Measurements from ENCODE around the gene ATG7. TPM values are rescaled to one million over a fixed set of nuclear protein-coding genes. Genes with fewer than 3 reads are reported as not detected.

Gene ATG7
- total RNA-seq, 2 experiments from 2014 or later, result 30.5 to 33.6 TPM

GRCh38 chr3:11601446-11602238 lies 329.4 kb downstream of the ATG7 start:
- intact Hi-C loops (cut with micrococcal nuclease), result no loop called here
- no peak for DNase-seq
- Mint-ChIP-seq H3K27me3 (no peaks in the 10 kb centered on the region), H3K36me3 (peaks cover 32% of the 10 kb centered on the region), H3K27ac (no peak overlapping the region), H3K9me3 (no peaks in the 10 kb centered on the region), H3K4me1 (ENCODE audit: low read depth) (peaks cover 4% of the 10 kb centered on the region), H3K4me3 (no peak overlapping the region)
- ChIA-PET CTCF (no interaction called here), POLR2A (no interaction called here)

GRCh38 chr3:11602239-11602840 lies 330.1 kb downstream of the ATG7 start:
- intact Hi-C loops (cut with micrococcal nuclease), result no loop called here
- Mint-ChIP-seq H3K36me3 (peaks cover 26% of the 10 kb centered on the region), H3K4me1 (ENCODE audit: low read depth) (peaks cover 8% of the 10 kb centered on the region), H3K27ac (no peak overlapping the region), H3K27me3 (no peaks in the 10 kb centered on the region), H3K9me3 (no peaks in the 10 kb centered on the region), H3K4me3 (no peak overlapping the region)
- ChIA-PET CTCF (no interaction called here), POLR2A (no interaction called here)
- DNase-seq, result no peak

GRCh38 chr3:11602886-11603527 lies 330.8 kb downstream of the ATG7 start:
- no peak for DNase-seq
- H3K27ac Mint-ChIP-seq, result no peak overlapping the region
- ChIA-PET POLR2A (no interaction called here), CTCF (no interaction called here)
- H3K4me3 Mint-ChIP-seq, result no peak overlapping the region
- intact Hi-C loops (cut with micrococcal nuclease), result no loop called here
- H3K9me3 Mint-ChIP-seq, result no peaks in the 10 kb centered on the region
- H3K27me3 Mint-ChIP-seq, result no peaks in the 10 kb centered on the region
- H3K36me3 Mint-ChIP-seq, result peaks cover 20% of the 10 kb centered on the region
- peaks cover 8% of the 10 kb centered on the region for H3K4me1 Mint-ChIP-seq (ENCODE audit: low read depth)

DNA sequence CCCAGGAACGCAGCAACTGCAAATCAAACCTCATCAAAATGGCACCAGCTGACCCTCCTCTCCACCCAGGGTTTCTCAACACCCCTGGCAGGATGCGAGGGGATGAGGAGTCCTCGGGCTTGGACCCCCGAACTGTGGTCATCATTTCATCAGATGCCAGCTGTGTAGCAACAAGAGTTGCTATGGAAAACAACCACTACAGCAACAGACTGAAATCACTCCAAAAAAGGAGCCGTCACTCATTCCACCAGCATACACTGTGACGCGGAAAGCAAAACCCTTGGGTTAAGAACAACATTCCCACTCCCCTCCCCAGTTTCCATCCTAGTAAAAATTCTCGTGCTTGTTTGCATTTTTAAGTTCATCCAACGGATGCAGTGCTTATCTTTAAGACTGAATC lies 331.4 kb downstream of the ATG7 start:
- intact Hi-C loops (cut with micrococcal nuclease), result no loop called here
- ChIA-PET CTCF (no interaction called here), POLR2A (no interaction called here)
- Mint-ChIP-seq H3K36me3 (peaks cover 14% of the 10 kb centered on the region), H3K9me3 (no peaks in the 10 kb centered on the region), H3K27ac (no peak overlapping the region), H3K4me1 (ENCODE audit: low read depth) (peaks cover 11% of the 10 kb centered on the region), H3K4me3 (no peak overlapping the region), H3K27me3 (no peaks in the 10 kb centered on the region)
- no peak for DNase-seq

GRCh38 chr3:11604139-11604892 lies 332.1 kb downstream of the ATG7 start:
- Mint-ChIP-seq H3K27ac (no peak overlapping the region), H3K36me3 (peaks cover 14% of the 10 kb centered on the region)
- CTCF ChIA-PET, result no interaction called here

DNA sequence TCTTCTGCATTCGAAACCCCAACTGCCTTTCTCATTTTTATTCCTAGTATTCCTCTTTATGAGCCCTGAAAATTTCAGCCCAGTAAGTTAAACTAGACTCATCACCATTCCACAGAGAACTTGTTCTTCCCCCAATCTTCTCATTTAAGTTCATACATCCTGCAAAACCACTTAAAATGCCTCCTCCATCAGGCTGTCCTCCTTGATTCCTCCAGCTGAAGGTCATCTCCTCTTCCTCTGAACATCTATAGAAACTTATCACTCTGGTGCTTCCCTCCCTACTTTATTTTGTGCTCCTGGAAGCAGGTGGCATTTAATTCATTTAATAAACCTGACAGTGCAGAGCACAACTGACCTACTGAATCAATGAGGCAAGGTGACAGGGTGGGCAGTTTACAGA lies 333.2 kb downstream of the ATG7 start:
- ChIA-PET CTCF (no interaction called here), POLR2A (no interaction called here)
- H3K4me3 Mint-ChIP-seq, result no peak overlapping the region
- no peak overlapping the region for H3K27ac Mint-ChIP-seq
- intact Hi-C loops (cut with micrococcal nuclease), result no loop called here
- H3K36me3 Mint-ChIP-seq, result peaks cover 8% of the 10 kb centered on the region
- no peaks in the 10 kb centered on the region for H3K27me3 Mint-ChIP-seq
- H3K9me3 Mint-ChIP-seq, result no peaks in the 10 kb centered on the region
- H3K4me1 Mint-ChIP-seq (ENCODE audit: low read depth), result peaks cover 14% of the 10 kb centered on the region
- no peak for DNase-seq

More at GRCh38 chr3:11604139-11604892, 332.1 kb downstream of the ATG7 start:
- no peaks in the 10 kb centered on the region for H3K9me3 Mint-ChIP-seq
- H3K4me3 Mint-ChIP-seq, result no peak overlapping the region
- DNase-seq, result no peak
- H3K4me1 Mint-ChIP-seq (ENCODE audit: low read depth), result peaks cover 11% of the 10 kb centered on the region
- no peaks in the 10 kb centered on the region for H3K27me3 Mint-ChIP-seq
- POLR2A ChIA-PET, result no interaction called here
- intact Hi-C loops (cut with micrococcal nuclease), result no loop called here

- Mint-ChIP-seq H3K27me3 (no peaks in the 10 kb centered on the region), H3K4me1 (ENCODE audit: low read depth) (peaks cover 14% of the 10 kb centered on the region), H3K36me3 (peaks cover 4% of the 10 kb centered on the region), H3K4me3 (no peak overlapping the region), H3K27ac (no peak overlapping the region), H3K9me3 (no peaks in the 10 kb centered on the region)
- intact Hi-C loops (cut with micrococcal nuclease), result no loop called here
- DNase-seq, result no peak
- CTCF ChIA-PET, result no interaction called here
- POLR2A ChIA-PET, result no interaction called here
Measured at GRCh38 chr3:11606090-11606784, 334.0 kb downstream of the ATG7 start.

DNA sequence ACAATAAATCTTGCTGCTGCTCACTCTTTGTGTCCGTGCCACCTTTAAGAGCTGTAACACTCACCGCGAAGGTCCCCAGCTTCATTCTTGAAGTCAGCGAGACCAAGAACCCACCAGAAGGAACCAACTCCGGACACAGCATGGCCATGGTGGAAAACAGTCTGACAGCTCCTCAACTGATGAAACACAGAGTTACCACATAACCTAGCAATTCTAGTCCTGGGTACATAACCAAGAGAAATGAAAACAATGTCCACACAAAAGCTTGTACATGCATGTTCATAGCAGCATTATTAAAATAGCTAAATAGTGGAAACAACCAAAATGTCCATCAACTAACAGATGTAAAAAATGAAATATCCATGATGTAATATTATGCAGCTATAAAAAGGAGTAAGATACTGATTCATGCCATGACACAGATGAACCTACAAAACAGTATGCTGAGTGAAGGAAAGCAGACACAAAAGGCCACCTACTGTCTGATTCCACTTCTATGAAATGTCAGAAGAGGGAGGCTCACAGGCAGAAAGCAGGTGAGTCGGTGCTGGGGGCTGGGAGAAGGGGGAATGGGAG lies 334.8 kb downstream of the ATG7 start:
- no peak overlapping the region for H3K4me3 Mint-ChIP-seq
- H3K9me3 Mint-ChIP-seq, result no peaks in the 10 kb centered on the region
- no peak overlapping the region for H3K27ac Mint-ChIP-seq
- ChIA-PET POLR2A (no interaction called here), CTCF (interaction anchor here (1.3 kb wide), 1 partner anchor 44 kb away, joined by 3 read pairs; no protein-coding TSS in a partner anchor)
- intact Hi-C loops (cut with micrococcal nuclease), result no loop called here
- H3K36me3 Mint-ChIP-seq, result peaks cover 2% of the 10 kb centered on the region
- peaks cover 14% of the 10 kb centered on the region for H3K4me1 Mint-ChIP-seq (ENCODE audit: low read depth)
- no peak for DNase-seq
- no peaks in the 10 kb centered on the region for H3K27me3 Mint-ChIP-seq

Other genes starting within 250 kb of the ATG7 start
- 1 to 10 TPM; 2.3 to 2.9 TPM for gene HRH1, start 117.9 kb upstream of the ATG7 start, total RNA-seq

Data from activated CD4-positive, alpha-beta memory T cell treated with anti-CD3 and anti-CD28 coated beads for 36 hours (primary cell).